HG02571 (cell line): ENCODE results near the gene DCANP1.
"Not testable (repeated sequence)": the region's sequence is repeated elsewhere in the genome, so short reads cannot be mapped to it uniquely, and the experiment has no call there.

Experiments
- ATAC-seq: cut with Tn5 transposase; IDR thresholded peaks from one replicate; pipeline ENCODE4 v1.9.1; 2021; ENCODE audit warnings: mild to moderate bottlenecking, moderate library complexity; ENCODE audit not compliant: unreplicated experiment

The DCANP1 gene

DNA sequence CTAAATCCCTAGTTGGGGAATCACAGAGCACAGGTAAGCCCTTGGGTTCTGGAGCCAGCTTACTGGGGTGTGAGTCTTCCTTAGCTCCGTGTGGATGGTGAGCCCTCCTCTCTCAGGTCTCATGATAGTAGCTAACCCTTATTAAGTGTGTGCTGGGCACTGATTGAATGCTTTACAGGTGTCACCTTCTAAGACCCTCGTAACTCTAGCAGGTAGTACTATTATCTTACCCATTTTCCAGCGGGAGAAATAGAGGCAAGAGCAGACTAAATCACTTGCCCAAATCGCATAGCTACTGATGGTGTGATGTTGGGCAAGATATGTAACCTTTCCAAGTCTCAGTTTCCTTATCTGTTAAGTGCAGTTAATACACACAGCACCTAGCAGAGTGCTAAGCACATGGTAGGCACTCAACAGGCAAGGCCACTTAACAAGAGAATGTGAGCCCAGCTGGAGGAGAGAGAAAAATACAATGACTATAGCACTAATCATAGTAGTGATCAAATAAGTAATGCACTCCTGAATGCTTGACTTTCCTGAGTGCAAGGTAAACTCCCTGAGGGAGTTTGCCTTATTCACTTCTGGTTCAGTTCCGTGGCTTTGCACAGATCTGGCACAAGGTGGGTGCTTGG is at the start of gene DCANP1:
Gene DCANP1, minus strand, starts transcription at position 51 of the 632 bp plus-strand sequence. CDS start 240 bp downstream, outside the sequence.
- ATAC-seq, result no peak

DNA sequence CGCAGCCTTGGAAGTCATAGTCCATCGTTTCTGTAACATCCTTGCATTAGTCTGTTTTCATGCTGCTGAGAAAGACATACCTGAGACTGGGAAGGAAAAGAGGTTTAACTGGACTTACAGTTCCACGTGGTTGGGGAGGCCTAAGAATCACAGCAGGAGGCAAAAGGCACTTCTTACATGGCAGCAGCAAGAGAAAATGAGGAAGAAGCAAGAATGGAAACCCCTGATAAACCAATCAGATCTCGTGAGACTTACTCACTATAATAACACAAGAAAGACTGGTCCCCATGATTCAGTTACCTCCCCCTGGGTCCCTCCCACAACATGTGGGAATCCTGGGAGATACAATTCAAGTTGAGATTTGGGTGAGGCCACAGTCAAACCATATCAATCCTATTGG is 48.4 kb upstream of the DCANP1 start:
- ATAC-seq, result not testable (repeated sequence)

DNA sequence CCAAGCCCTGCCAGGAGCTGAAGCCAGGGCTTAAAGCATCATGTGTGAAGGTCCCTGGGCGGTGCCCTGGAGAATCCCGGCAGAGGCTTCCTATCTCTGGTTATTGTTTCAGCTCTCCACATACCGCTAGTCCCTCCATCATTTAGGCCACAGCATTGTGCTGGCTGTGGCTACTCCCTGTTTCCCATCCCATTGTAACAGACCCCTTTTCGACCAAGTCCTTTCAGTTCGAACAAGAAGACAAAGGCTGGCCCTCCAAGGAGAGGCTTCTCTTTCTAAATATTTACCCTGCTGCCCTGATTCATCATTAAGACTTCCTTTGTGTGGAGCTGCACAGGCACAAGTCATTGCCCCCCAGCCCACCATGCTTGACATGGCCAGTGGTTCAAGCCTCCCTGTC is 47.0 kb upstream of the DCANP1 start:
- ATAC-seq, result no peak

GRCh38 chr5:135493406-135494180 is 46.4 kb upstream of the DCANP1 start:
- ATAC-seq, result no peak

DNA sequence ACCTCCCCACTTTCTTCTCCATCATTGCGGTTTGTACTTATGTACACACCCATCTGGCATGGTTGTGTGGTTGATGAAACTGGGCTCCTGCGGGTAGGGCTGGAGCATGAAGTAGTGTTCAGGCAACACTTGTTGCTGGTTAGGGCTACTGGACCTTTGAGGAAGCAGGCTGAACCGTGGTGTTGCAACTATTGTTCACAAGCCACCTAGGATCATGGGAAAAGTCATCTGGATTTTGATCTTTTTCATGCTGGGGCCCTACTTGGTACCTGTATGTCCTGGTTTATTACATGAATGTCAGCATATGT is 45.1 kb upstream of the DCANP1 start:
- ATAC-seq, result no peak

GRCh38 chr5:135491552-135492318 is 44.6 kb upstream of the DCANP1 start:
- no peak for ATAC-seq

DNA sequence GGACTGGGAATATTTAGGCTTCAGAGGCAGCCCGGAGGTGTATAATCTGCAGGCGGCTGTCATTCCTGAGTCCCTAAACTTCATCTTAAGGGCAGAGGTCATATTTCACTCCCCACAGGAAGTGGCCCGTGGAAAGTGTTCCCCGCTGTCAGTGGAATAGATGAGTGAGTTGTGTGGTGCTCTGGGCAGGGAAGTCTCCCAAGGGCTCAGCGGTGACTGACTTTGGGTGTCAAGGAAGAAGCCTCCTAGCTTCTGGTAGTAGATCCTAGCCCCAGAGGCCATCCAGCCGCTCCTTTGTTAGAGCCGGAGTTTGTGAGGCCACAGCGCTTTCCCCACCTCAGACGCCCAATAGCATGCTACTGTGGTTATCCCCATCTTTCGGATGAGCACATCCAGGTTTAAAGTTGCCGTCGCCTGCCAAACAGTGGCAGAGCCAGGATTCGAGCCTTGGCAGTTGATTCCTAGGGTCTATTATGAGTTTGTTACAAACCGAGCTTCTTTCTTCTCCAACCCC is 43.9 kb upstream of the DCANP1 start:
- no peak for ATAC-seq

DNA sequence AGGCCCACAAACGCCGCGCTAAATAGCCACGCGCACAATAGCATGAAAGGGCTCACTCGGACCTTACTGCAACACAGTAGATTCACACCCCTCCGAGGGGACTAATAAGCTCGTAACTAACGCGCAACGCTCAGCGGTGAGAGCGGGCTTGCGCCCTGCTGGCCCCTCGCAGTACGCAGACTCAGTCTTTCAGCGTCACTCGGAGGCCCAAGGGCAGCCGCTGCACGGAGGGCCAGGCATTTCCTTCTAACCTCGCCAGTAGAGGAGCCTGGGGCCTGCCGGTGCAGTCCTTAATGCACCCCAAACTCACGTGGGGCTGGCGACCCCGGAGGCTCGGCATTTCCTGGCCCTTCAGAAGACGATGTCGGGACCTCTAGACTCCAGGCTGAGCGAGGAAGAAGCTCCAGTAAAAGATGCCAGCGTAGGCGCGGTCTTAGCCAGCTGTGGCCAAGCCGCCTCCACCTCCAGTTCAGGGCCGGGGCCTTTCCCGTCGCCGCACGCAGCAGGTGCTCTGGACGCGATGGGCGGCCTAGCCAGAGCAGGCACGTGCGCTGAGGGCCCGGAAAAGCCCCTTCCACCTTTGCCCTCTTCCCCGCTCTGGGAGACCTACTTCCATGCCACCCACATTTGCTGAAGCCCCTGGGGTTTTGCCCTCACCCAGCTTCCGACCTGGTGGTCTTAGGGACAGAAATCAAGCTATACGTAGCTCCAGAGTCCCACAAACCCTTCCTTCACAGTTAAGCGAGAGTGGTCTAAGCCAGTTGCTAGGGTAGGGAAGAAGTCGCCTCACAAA is 43.3 kb upstream of the DCANP1 start:
- no peak for ATAC-seq

DNA sequence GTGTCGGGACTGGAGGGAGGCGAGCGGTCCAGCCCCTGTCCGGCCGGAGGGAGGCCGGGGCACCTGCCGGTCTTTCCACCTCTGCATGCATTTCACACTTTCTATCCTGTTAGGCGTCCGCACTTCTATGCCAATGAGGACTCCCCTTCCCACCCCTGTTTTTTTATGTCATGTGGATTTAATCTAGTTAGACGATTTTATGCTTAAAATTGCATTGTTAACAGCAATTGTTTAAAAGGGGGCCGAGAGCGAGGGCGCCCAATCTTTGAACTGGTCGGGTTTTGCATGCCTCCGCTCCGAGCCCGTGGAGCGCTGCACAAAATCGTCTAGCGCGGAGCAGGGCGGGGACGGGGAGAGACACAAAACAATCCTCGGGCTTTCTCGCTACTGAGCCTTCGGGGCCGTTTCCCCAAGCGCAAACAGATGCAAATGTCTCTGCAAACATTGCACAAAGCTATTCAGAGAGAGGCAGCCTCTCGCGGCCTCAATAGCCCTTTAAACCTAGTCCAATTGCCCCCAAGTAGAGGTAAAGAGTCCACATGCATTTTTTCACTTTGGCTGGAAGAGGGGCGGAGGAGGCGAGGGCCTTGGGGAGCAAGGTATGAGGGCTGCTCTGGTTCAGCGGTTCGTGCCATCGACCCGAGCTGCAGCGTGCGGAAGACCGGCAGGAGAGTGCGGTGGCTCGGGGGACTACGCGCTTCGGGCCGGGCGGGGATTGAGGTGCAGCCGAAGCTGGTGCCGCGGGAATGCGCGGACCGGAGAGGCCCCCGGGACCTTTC is 42.5 kb upstream of the DCANP1 start:
- ATAC-seq, result no peak

GRCh38 chr5:135488727-135489465 is 41.7 kb upstream of the DCANP1 start:
- no peak for ATAC-seq

DNA sequence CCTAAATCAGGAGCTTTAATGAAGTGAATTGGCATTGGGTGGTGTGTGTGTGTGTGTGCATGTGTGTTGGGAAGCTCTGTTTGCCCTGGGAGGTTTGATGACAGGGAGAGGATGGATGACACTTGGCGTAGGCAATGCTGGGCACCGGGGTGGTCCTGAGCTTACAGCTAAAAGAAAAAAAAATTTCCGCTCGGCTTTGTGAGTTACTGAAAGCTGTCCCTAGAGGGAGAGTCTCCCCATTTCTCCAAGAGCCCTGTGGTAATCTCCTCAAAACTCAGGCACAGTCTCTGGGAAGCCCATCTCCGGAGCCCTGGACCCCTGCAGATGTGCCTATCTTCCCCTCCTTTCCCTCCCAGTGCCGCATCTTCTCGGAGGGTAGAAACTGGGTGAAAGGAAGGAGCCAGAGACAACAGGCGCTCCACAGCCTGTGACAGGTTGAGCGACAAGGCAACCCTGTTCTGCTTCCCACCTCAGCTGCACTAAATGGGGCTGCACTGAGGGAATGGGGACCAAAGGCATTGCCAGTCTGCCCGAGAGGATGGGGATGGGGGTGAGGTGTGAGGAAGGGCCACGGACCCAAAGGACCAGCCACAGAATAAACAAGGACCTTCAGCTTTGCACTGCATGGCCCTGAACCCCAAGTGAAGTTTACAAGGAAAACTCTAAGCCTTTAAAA is 40.8 kb upstream of the DCANP1 start:
- ATAC-seq, result no peak

DNA sequence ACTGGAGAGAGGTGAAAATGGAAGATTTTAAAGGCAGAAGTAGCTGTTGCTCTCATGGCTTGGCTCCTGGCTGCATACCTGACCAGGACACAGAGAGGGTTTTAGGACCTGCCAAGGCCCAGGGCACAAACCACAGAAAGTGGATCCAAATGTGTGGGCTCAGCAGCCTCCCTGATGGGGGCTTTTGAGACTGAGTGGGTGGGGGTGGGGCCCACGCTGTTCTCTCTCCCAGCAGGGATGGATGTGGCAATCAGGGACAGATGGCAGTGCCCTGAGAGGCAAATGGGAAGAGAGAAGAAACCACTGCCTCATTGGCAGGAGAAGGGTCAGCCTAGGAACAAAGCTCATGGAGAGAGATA is 39.9 kb upstream of the DCANP1 start:
- no peak for ATAC-seq

DNA sequence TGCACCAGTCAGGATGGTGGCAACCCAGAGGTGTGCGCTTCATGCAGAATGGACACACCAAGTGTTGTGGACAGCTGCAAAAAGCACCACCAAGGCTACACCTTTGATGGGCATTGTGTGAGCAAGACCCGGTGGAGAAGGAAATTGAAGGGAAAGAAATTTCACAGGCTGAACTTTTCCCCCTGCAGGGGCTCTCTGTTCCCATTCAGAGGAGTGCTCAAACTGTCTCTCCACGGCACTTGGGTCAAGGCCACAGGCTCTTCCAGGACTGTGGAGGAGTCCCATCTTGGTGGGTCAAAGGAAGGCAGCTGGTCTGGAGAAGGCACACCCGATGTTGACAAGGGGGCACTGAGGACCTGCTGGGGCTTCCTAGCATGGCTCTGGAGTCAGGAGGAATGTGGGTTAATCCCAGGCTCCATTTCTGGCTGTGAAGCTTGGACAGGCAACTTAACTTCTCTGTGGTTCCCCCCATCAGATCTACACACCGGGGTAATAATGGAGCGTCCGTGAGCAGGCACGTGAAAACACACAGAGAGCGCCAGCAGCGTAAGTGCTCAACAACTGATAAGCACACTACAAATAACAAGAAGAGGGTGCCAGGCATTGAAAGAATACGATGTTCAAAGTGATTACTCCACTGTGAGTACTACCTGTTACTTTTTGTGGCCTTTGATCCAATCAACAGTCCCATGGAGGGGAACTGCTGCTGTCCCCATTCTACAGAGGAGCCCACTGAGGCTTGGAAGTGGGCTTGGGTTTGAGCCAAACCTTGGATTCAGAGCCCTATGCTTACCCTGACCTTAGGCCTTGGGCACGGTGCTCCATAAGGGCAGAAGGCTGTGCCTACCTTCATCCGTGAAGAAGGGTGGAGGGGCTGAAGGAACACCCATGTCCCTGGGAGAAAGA is 39.2 kb upstream of the DCANP1 start:
- no peak for ATAC-seq

- ATAC-seq, result no peak
Observed at GRCh38 chr5:135484674-135485086, 37.5 kb upstream of the DCANP1 start.

DNA sequence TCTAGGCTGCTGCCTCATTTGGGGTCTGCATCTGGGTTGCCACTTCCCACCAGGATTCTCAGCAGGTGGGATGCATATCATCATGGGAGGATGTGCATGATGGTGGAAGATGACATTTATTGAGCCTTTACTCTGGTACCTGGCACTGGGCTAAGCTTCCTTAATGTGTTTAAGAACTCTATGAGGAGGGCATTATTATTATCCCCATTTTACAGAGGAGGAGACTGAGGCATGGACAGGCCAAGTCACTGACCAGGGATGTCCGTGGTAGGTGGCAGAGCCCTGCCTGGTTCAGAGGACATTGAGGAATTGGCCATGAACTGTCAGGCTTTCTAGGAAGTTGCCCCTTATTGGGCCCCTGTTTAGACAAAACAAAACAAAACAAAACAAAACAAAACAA is 36.1 kb upstream of the DCANP1 start:
- ATAC-seq, result no peak

- no peak for ATAC-seq
Observed at GRCh38 chr5:135482381-135482933, 35.3 kb upstream of the DCANP1 start.

- ATAC-seq, result no peak
Observed at GRCh38 chr5:135481909-135482311, 34.8 kb upstream of the DCANP1 start.

- no peak for ATAC-seq
Observed at GRCh38 chr5:135481387-135481786, 34.2 kb upstream of the DCANP1 start.
